Measurements from ENCODE around the gene MRPL11.

- TF ChIP-seq CTCF (IDR thresholded peaks at IDR 0.05; ENCODE audit: poor library complexity) (no peak), EZH2phosphoT487 (IDR thresholded peaks at IDR 0.05; ENCODE audit: low read depth, severe bottlenecking, unreplicated experiment) (no peak), EZH2 (IDR thresholded peaks at IDR 0.05; ENCODE audit: borderline replicate concordance) (no peak)
These were observed 19.2 kb upstream of the MRPL11 start for GRCh38 chr11:66457826-66458225.
